Parathyroid adenoma (tissue), 2 donors: ENCODE data around the gene A1CF.
"Not testable (repeated sequence)": the region's sequence is repeated elsewhere in the genome, so short reads cannot be mapped to it uniquely, and the experiment has no call there.

Experiments used
- H2AFZ ChIP-seq: fragments of 300-600 bp; sonication (generic); one replicate; pipeline ENCODE4 v1.7.0; 2017; ENCODE audit warnings: antibody characterized with exemption, mild to moderate bottlenecking
- H3K27ac ChIP-seq: fragments of 300-600 bp; sonication (generic); one replicate; pipeline ENCODE4 v1.7.0; 2017
- H3K27me3 ChIP-seq: fragments of 300-600 bp; sonication (generic); one replicate; pipeline ENCODE4 v1.7.0; 2017; ENCODE audit warnings: low read length; ENCODE audit not compliant: control insufficient read depth, insufficient read depth
- H3K36me3 ChIP-seq: fragments of 300-600 bp; sonication (generic); one replicate; pipeline ENCODE4 v1.7.0; 2017; ENCODE audit warnings: low read length; ENCODE audit not compliant: control insufficient read depth, insufficient read depth
- H3K4me1 ChIP-seq: fragments of 300-600 bp; sonication (generic); one replicate; pipeline ENCODE4 v1.7.0; 2017; ENCODE audit warnings: control low read depth
- H3K4me2 ChIP-seq: fragments of 300-600 bp; sonication (generic); one replicate; pipeline ENCODE4 v1.7.0; 2017; ENCODE audit warnings: low read length
- H3K4me3 ChIP-seq: fragments of 300-600 bp; sonication (generic); one replicate; pipeline ENCODE4 v1.7.0; 2017; ENCODE audit warnings: low read depth, low read length
- H3K79me2 ChIP-seq: fragments of 300-600 bp; sonication (generic); one replicate; pipeline ENCODE4 v1.7.0; 2017; ENCODE audit warnings: control low read depth
- H3K9ac ChIP-seq: fragments of 300-600 bp; sonication (generic); one replicate; pipeline ENCODE4 v1.7.0; 2017; ENCODE audit warnings: mild to moderate bottlenecking
- H3K9me3 ChIP-seq: fragments of 300-600 bp; sonication (generic); one replicate; pipeline ENCODE4 v1.7.0; 2017; ENCODE audit warnings: low read length; ENCODE audit not compliant: control insufficient read depth
- CTCF ChIP-seq: fragments of 300-600 bp; sonication (generic); IDR thresholded peaks from one replicate; pipeline ENCODE4 v1.7.0; 2017; ENCODE audit warnings: antibody characterized with exemption, mild to moderate bottlenecking
- donor health status: primary hyperparathyroidism.

A1CF gene

GRCh38 chr10:50927522-50928189, 42.2 kb upstream of the A1CF start:
- no peak overlapping the region for H3K27ac ChIP-seq
- no peaks in the 10 kb centered on the region for H3K4me1 ChIP-seq
- no peak overlapping the region for H2AFZ ChIP-seq
- H3K27me3 ChIP-seq, result no peaks in the 10 kb centered on the region
- H3K9ac ChIP-seq, result no peak overlapping the region
- no peaks in the 10 kb centered on the region for H3K36me3 ChIP-seq
- H3K79me2 ChIP-seq, result no peaks in the 10 kb centered on the region
- H3K4me3 ChIP-seq, result no peak overlapping the region
- no peak for TF ChIP-seq CTCF
- H3K9me3 ChIP-seq, result no peaks in the 10 kb centered on the region
- H3K4me2 ChIP-seq, result no peak overlapping the region

- not testable (repeated sequence) for H3K36me3 ChIP-seq, H3K79me2 ChIP-seq, H3K9ac ChIP-seq, H3K4me3 ChIP-seq, H2AFZ ChIP-seq, H3K9me3 ChIP-seq, H3K27ac ChIP-seq, H3K4me1 ChIP-seq, H3K27me3 ChIP-seq, H3K4me2 ChIP-seq
Observed at GRCh38 chr10:50923471-50923870, 38.0 kb upstream of the A1CF start.

GRCh38 chr10:50919010-50919409, 33.6 kb upstream of the A1CF start:
- Histone ChIP-seq H3K36me3 (no peaks in the 10 kb centered on the region), H2AFZ (no peak overlapping the region), H3K79me2 (no peaks in the 10 kb centered on the region), H3K9ac (no peak overlapping the region), H3K4me3 (no peak overlapping the region), H3K4me1 (no peaks in the 10 kb centered on the region), H3K27me3 (no peaks in the 10 kb centered on the region), H3K9me3 (no peaks in the 10 kb centered on the region), H3K4me2 (no peak overlapping the region), H3K27ac (no peak overlapping the region)
- no peak for TF ChIP-seq CTCF

- H3K27ac ChIP-seq, result no peak overlapping the region
Observed at GRCh38 chr10:50918529-50918928, 33.1 kb upstream of the A1CF start.

GRCh38 chr10:50917486-50917885, 32.1 kb upstream of the A1CF start:
- no peaks in the 10 kb centered on the region for H3K36me3 ChIP-seq
- H3K4me2 ChIP-seq, result no peak overlapping the region
- no peak overlapping the region for H3K9ac ChIP-seq
- H3K79me2 ChIP-seq, result no peaks in the 10 kb centered on the region
- no peaks in the 10 kb centered on the region for H3K9me3 ChIP-seq
- no peak overlapping the region for H3K4me3 ChIP-seq
- H3K4me1 ChIP-seq, result no peaks in the 10 kb centered on the region
- no peak overlapping the region for H3K27ac ChIP-seq
- H2AFZ ChIP-seq, result no peak overlapping the region
- TF ChIP-seq CTCF, result no peak
- no peaks in the 10 kb centered on the region for H3K27me3 ChIP-seq

More at GRCh38 chr10:50918529-50918928, 33.1 kb upstream of the A1CF start:
- H3K9me3 ChIP-seq, result no peaks in the 10 kb centered on the region
- no peaks in the 10 kb centered on the region for H3K27me3 ChIP-seq
- TF ChIP-seq CTCF, result no peak
- no peaks in the 10 kb centered on the region for H3K4me1 ChIP-seq
- H3K4me3 ChIP-seq, result no peak overlapping the region
- H3K9ac ChIP-seq, result no peak overlapping the region
- no peak overlapping the region for H2AFZ ChIP-seq
- no peaks in the 10 kb centered on the region for H3K79me2 ChIP-seq
- no peak overlapping the region for H3K4me2 ChIP-seq
- H3K36me3 ChIP-seq, result no peaks in the 10 kb centered on the region
